OCI-LY1 (cell line): ENCODE measurements around the gene EDA.

Experiments used
- H2AFZ ChIP-seq: fragments of 200-600 bp; sonication (generic), shearing (Covaris generic); 2 replicates; pipeline ENCODE4 v1.6.0; 2014; ENCODE audit warnings: antibody characterized with exemption, mild to moderate bottlenecking, low read length
- H3F3A ChIP-seq: fragments of 200-600 bp; sonication (generic), shearing (Covaris generic); 2 replicates; pipeline ENCODE4 v1.6.0; 2014; ENCODE audit warnings: mild to moderate bottlenecking, antibody characterized with exemption, low read length, moderate library complexity; ENCODE audit not compliant: insufficient read depth
- H3K27ac ChIP-seq: fragments of 200-600 bp; sonication (generic); 2 replicates; pipeline ENCODE4 v1.5.1; 2014; ENCODE audit warnings: low read length, mixed run types, mild to moderate bottlenecking, low read depth; ENCODE audit not compliant: poor library complexity, severe bottlenecking
- H3K27me3 ChIP-seq: fragments of 200-600 bp; sonication (generic); 2 replicates; pipeline ENCODE4 v1.6.0; 2014; ENCODE audit warnings: antibody characterized with exemption, mild to moderate bottlenecking, low read length, moderate library complexity; ENCODE audit not compliant: insufficient read depth
- H3K36me3 ChIP-seq: fragments of 200-600 bp; sonication (generic); 2 replicates; pipeline ENCODE4 v1.6.1; 2014; ENCODE audit warnings: mild to moderate bottlenecking, antibody characterized with exemption, low read length, moderate library complexity, mixed read lengths; ENCODE audit not compliant: insufficient read depth
- H3K4me1 ChIP-seq: fragments of 200-600 bp; sonication (generic); 2 replicates; pipeline ENCODE4 v1.5.1; 2014; ENCODE audit warnings: mild to moderate bottlenecking, low read length, moderate library complexity; ENCODE audit not compliant: insufficient read depth, severe bottlenecking
- H3K4me2 ChIP-seq: fragments of 200-600 bp; sonication (generic), shearing (Covaris generic); 2 replicates; pipeline ENCODE4 v1.6.1; 2014; ENCODE audit warnings: low read length
- H3K4me3 ChIP-seq: fragments of 200-600 bp; sonication (generic); 2 replicates; pipeline ENCODE4 v1.5.1; 2014; ENCODE audit warnings: low read length, low read depth, mild to moderate bottlenecking, mixed read lengths; ENCODE audit not compliant: poor library complexity, severe bottlenecking
- H3K79me2 ChIP-seq: fragments of 200-600 bp; shearing (Covaris generic); 2 replicates; pipeline ENCODE4 v1.6.1; 2016; ENCODE audit warnings: mixed run types, low read length, mixed read lengths; ENCODE audit not compliant: insufficient read depth
- H3K9ac ChIP-seq: fragments of 200-600 bp; sonication (generic), shearing (Covaris generic); 2 replicates; pipeline ENCODE4 v1.6.1; 2014; ENCODE audit warnings: mild to moderate bottlenecking, low read length, mixed read lengths
- H3K9me2 ChIP-seq: fragments of 200-600 bp; sonication (generic), shearing (Covaris generic); 2 replicates; pipeline ENCODE4 v1.6.1; 2014; ENCODE audit warnings: low read depth, mild to moderate bottlenecking, low read length, mixed read lengths
- H3K9me3 ChIP-seq: fragments of 200-600 bp; shearing (Covaris generic); 2 replicates; pipeline ENCODE4 v1.6.1; 2014; ENCODE audit warnings: low read length, mixed read lengths
- H4K20me1 ChIP-seq: fragments of 200-600 bp; sonication (generic), shearing (Covaris generic); 2 replicates; pipeline ENCODE4 v1.6.0; 2016; ENCODE audit warnings: mild to moderate bottlenecking, low read length; ENCODE audit not compliant: insufficient read depth
- CTCF ChIP-seq: fragments of 200-600 bp; sonication (generic), shearing (Covaris generic); IDR thresholded peaks from 2 replicates; pipeline ENCODE4 v1.5.1; 2017; ENCODE audit warnings: mild to moderate bottlenecking, antibody characterized with exemption, low read length, moderate library complexity, mixed read lengths
- EZH2 ChIP-seq: fragments of 200-600 bp; sonication (generic), shearing (Covaris generic); IDR thresholded peaks from 2 replicates; pipeline ENCODE4 v1.8.0; 2017; ENCODE audit warnings: borderline replicate concordance, mixed run types, mild to moderate bottlenecking, antibody characterized with exemption, low read length, moderate library complexity, mixed read lengths

EDA gene

GRCh38 chrX:69607616-69608015, 8.3 kb upstream of the EDA start:
- H3K4me1 ChIP-seq, result no peaks in the 10 kb centered on the region
- no peaks in the 10 kb centered on the region for H3K27me3 ChIP-seq
- no peak overlapping the region for H3K9ac ChIP-seq
- H2AFZ ChIP-seq, result no peak overlapping the region
- TF ChIP-seq EZH2 (no peak), CTCF (no peak)
- no peaks in the 10 kb centered on the region for H3K36me3 ChIP-seq
- no peak overlapping the region for H3K4me3 ChIP-seq
- no peaks in the 10 kb centered on the region for H3F3A ChIP-seq
- no peaks in the 10 kb centered on the region for H3K9me2 ChIP-seq
- no peaks in the 10 kb centered on the region for H3K79me2 ChIP-seq
- no peak overlapping the region for H3K4me2 ChIP-seq
- no peaks in the 10 kb centered on the region for H4K20me1 ChIP-seq
- no peaks in the 10 kb centered on the region for H3K9me3 ChIP-seq
- no peak overlapping the region for H3K27ac ChIP-seq

GRCh38 chrX:69613946-69614345, 2.0 kb upstream of the EDA start:
- no peak overlapping the region for H3K4me2 ChIP-seq
- H3K27me3 ChIP-seq, result no peaks in the 10 kb centered on the region

GRCh38 chrX:69614886-69615285, 1.0 kb upstream of the EDA start:
- no peaks in the 10 kb centered on the region for H3F3A ChIP-seq
- no peaks in the 10 kb centered on the region for H3K27me3 ChIP-seq
- H4K20me1 ChIP-seq, result no peaks in the 10 kb centered on the region
- H3K9me2 ChIP-seq, result no peaks in the 10 kb centered on the region
- no peaks in the 10 kb centered on the region for H3K79me2 ChIP-seq
- H3K27ac ChIP-seq, result no peak overlapping the region
- H3K36me3 ChIP-seq, result no peaks in the 10 kb centered on the region
- TF ChIP-seq EZH2 (no peak), CTCF (no peak)
- no peak overlapping the region for H3K4me2 ChIP-seq
- no peak overlapping the region for H2AFZ ChIP-seq
- no peaks in the 10 kb centered on the region for H3K9me3 ChIP-seq
- no peak overlapping the region for H3K4me3 ChIP-seq
- H3K4me1 ChIP-seq, result no peaks in the 10 kb centered on the region
- no peak overlapping the region for H3K9ac ChIP-seq

More at GRCh38 chrX:69613946-69614345, 2.0 kb upstream of the EDA start:
- H3K27ac ChIP-seq, result no peak overlapping the region
- H2AFZ ChIP-seq, result no peak overlapping the region
- no peaks in the 10 kb centered on the region for H4K20me1 ChIP-seq
- no peak for TF ChIP-seq CTCF
- no peak for TF ChIP-seq EZH2
- H3K9ac ChIP-seq, result no peak overlapping the region
- no peaks in the 10 kb centered on the region for H3K79me2 ChIP-seq
- H3K9me2 ChIP-seq, result no peaks in the 10 kb centered on the region
- H3F3A ChIP-seq, result no peaks in the 10 kb centered on the region
- H3K4me1 ChIP-seq, result no peaks in the 10 kb centered on the region
- no peaks in the 10 kb centered on the region for H3K9me3 ChIP-seq
- H3K4me3 ChIP-seq, result no peak overlapping the region
- H3K36me3 ChIP-seq, result no peaks in the 10 kb centered on the region
